Upper lobe of right lung (tissue), 1 donor: ENCODE results near the gene PKIB. TPM values are rescaled to one million over a fixed set of nuclear protein-coding genes. Genes with fewer than 3 reads are reported as not detected.

Source experiments
- ATAC-seq: fragments of 200-7000 bp; cut with Tn5 transposase; one replicate; pipeline ENCODE4 v1.9.1; 2020; ENCODE audit warnings: mild to moderate bottlenecking, moderate library complexity
- DNase-seq: peaks from one replicate; pipeline ENCODE4 v3.0.0-alpha.2; 2020
- H3K27ac ChIP-seq: fragments of 200-600 bp; one replicate; pipeline ENCODE4 v1.8.0; 2022
- H3K27me3 ChIP-seq: fragments of 200-600 bp; one replicate; pipeline ENCODE4 v1.8.0; 2022; ENCODE audit warnings: mild to moderate bottlenecking
- H3K36me3 ChIP-seq: fragments of 200-600 bp; one replicate; pipeline ENCODE4 v1.8.0; 2022
- H3K4me1 ChIP-seq: fragments of 200-600 bp; one replicate; pipeline ENCODE4 v1.8.0; 2022
- H3K4me3 ChIP-seq: fragments of 200-600 bp; one replicate; pipeline ENCODE4 v1.8.0; 2022; ENCODE audit warnings: mild to moderate bottlenecking
- H3K9me3 ChIP-seq: fragments of 200-600 bp; one replicate; pipeline ENCODE4 v1.8.0; 2022
- intact Hi-C: fragments of 100-400 bp; cut with DNase I; formaldehyde crosslinking; loops from one replicate; pipeline ENCODE4 v1.11.0; 2022
- total RNA-seq: library from RNA; stranded (reverse); fragmentation: NEBNext Ultra II Directional; extraction: Animal tissue kit (Norgen Biotek cat#: 25700); gene quantifications from one replicate; pipeline ENCODE4 v1.2.1, GENCODE V29; 2021
- TF ChIP-seq, protein P1 (sequence below): fragments of 200-600 bp; IDR thresholded peaks from one replicate; pipeline ENCODE4 v1.8.0; 2022; ENCODE audit warnings: antibody characterized with exemption
- donor health status: DM: no; HTN: yes; CAD: no; lungs with severe emphysema.

Gene PKIB
- total RNA-seq, 1 donor from 2014 or later, result 2.1 TPM

DNA sequence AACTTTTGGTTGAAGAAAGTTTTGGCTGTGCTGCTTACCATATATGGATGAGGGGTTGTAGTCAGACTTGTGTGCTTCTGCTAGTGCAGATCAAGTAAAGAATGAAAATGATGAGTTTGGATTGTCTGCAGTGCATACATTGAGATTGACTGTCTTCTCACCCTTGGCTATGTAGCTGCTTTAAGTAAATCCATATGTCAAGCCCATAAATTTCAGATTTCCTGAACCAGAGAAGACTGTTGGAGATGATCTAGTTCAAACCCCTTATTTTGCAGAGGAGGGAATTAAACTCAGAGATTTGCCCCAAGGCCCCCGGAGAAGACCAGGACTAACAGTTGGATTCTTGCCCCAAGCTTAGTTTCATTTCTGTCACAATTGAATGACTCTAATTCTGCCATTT lies 67.2 kb downstream of the PKIB start:
- H3K36me3 ChIP-seq, result no peaks in the 10 kb centered on the region
- intact Hi-C loops, result no loop called here
- DNase-seq, result no peak
- TF ChIP-seq, protein P1, sequence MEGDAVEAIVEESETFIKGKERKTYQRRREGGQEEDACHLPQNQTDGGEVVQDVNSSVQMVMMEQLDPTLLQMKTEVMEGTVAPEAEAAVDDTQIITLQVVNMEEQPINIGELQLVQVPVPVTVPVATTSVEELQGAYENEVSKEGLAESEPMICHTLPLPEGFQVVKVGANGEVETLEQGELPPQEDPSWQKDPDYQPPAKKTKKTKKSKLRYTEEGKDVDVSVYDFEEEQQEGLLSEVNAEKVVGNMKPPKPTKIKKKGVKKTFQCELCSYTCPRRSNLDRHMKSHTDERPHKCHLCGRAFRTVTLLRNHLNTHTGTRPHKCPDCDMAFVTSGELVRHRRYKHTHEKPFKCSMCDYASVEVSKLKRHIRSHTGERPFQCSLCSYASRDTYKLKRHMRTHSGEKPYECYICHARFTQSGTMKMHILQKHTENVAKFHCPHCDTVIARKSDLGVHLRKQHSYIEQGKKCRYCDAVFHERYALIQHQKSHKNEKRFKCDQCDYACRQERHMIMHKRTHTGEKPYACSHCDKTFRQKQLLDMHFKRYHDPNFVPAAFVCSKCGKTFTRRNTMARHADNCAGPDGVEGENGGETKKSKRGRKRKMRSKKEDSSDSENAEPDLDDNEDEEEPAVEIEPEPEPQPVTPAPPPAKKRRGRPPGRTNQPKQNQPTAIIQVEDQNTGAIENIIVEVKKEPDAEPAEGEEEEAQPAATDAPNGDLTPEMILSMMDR, result no peak
- H3K4me3 ChIP-seq, result no peak overlapping the region
- H3K4me1 ChIP-seq, result no peaks in the 10 kb centered on the region
- no peak for ATAC-seq
- H3K9me3 ChIP-seq, result no peaks in the 10 kb centered on the region
- no peaks in the 10 kb centered on the region for H3K27me3 ChIP-seq
- no peak overlapping the region for H3K27ac ChIP-seq

DNA sequence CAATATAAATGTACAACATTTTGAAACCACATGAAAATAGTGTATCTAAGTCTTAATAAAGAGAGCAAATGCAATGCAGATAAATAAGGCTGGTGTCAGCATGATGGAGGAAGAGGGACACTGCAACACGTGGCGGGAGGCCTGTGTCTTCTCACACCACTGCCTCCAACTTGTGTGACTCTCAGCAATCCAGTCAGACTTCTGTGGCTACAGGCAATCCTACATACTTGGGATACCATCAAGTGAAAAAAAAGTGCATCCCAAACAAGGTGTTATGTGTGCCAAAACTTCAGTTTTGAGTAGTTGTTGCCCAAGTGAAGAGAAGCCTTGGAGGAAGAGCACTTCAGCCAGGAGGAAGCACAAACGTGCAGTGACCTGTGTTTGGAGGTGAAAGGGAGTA lies 68.6 kb downstream of the PKIB start:
- DNase-seq, result no peak
- no peak overlapping the region for H3K27ac ChIP-seq
- TF ChIP-seq, protein P1, result no peak
- intact Hi-C loops, result no loop called here
- no peaks in the 10 kb centered on the region for H3K9me3 ChIP-seq
- H3K27me3 ChIP-seq, result no peaks in the 10 kb centered on the region
- no peaks in the 10 kb centered on the region for H3K4me1 ChIP-seq
- no peak overlapping the region for H3K4me3 ChIP-seq
- no peaks in the 10 kb centered on the region for H3K36me3 ChIP-seq
- ATAC-seq, result no peak

DNA sequence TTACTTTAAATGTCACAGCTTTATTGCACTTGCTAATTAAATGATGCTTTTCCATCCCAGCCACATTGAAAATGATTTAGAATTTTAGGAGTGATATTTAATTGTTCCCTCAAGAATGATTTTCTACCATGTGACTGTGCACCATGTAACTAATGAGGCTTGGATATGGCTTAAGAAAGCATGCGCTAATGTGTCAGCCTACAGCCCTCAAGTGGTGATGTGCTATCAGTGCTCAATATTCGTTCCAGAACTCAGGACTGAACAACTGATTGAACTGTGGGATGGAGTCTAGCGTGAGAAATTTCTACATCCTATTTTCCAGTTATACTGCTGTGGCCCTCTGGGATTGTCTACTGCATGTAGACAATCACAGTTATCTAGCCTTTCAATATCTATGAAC lies 71.5 kb downstream of the PKIB start:
- no peak for DNase-seq
- ATAC-seq, result no peak
- H3K9me3 ChIP-seq, result no peaks in the 10 kb centered on the region
- no peaks in the 10 kb centered on the region for H3K4me1 ChIP-seq
- H3K36me3 ChIP-seq, result no peaks in the 10 kb centered on the region
- TF ChIP-seq, protein P1, result no peak
- H3K27ac ChIP-seq, result no peak overlapping the region
- intact Hi-C loops, result no loop called here
- no peak overlapping the region for H3K4me3 ChIP-seq
- no peaks in the 10 kb centered on the region for H3K27me3 ChIP-seq

GRCh38 chr6:122683989-122684651 lies 73.9 kb downstream of the PKIB start:
- intact Hi-C loops, result no loop called here
- no peak overlapping the region for H3K4me3 ChIP-seq
- H3K36me3 ChIP-seq, result no peaks in the 10 kb centered on the region
- H3K27ac ChIP-seq, result no peak overlapping the region
- no peak for DNase-seq
- H3K27me3 ChIP-seq, result no peaks in the 10 kb centered on the region
- H3K4me1 ChIP-seq, result no peaks in the 10 kb centered on the region
- no peak for ATAC-seq
- TF ChIP-seq, protein P1, result no peak
- H3K9me3 ChIP-seq, result no peaks in the 10 kb centered on the region

DNA sequence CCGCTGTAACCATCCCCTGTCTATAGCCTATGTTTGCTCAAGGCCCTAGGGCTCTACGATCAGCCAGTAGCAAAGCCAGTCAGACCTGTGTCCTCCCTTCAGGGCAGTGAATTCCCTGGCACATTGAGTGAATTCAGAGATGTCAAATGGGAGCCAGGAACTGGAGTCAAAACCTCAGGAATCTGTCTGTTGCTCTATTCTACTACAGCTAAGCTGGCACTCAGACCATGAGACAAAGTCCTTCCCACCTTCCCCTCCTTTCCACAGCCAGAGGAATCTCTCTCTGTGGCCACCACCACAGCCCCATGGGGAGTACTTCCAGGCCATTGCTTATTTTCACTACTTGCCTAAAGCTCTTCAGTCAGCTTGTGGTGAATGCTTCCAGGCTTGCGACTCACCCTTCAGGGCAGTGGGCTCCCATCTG lies 82.0 kb downstream of the PKIB start:
- H3K4me3 ChIP-seq, result no peak overlapping the region

More for the DNA sequence above, 82.0 kb downstream of the PKIB start:
- Histone ChIP-seq H3K36me3 (no peaks in the 10 kb centered on the region), H3K4me1 (no peaks in the 10 kb centered on the region), H3K9me3 (no peaks in the 10 kb centered on the region), H3K27me3 (no peaks in the 10 kb centered on the region), H3K27ac (no peak overlapping the region)
- ATAC-seq (no peak), DNase-seq (no peak)
- TF ChIP-seq, protein P1, result no peak
- intact Hi-C loops, result no loop called here
